SKM-1 (cell line): Measurements from ENCODE around the gene GRIA1.
"Not testable (repeated sequence)": the region's sequence is repeated elsewhere in the genome, so short reads cannot be mapped to it uniquely, and the experiment has no call there.

Experiments used
- DNase-seq: peaks from one replicate; lab custom pipeline; 2025; ENCODE audit not compliant: unreplicated experiment; lab: John Stamatoyannopoulos, UW

The GRIA1 gene

DNA sequence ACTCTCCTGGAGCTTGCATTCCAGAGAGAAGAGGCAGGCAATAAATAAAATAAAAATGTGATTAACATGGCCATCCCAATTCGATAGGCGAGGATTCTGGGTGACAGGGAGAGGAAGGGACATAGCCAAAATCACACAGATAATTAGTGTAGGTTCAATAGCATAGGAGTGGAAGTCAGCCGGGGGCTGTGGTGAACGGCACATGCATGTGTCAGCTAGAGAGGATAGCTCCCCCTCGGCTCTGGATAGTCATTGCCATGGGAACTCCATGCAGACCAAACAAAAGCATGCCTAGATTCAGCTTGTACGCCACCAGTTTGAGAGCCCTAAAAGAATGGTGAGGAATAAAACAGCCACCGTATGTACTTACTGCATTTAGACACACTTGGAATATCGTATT is 223.5 kb downstream of the GRIA1 start:
- no peak for DNase-seq

DNA sequence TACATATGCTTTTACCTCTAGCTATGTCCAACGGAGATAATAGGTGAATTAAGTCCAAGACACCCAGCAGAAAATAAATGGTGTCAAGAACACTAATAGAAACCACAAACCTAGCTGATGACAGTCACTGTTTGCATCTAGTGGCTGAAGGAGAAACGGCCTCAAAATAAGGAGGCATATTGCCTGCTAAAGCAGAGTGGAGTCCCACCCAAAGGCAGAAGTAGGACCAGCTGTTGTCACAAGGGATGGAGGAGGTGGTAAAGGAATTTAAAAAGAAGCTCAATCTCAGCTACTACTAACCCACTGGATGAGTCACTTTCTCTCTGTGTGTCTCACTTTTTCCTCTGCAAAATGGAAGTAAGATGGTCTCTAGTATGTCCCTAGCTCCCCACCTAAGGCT is 224.3 kb downstream of the GRIA1 start:
- DNase-seq, result no peak

DNA sequence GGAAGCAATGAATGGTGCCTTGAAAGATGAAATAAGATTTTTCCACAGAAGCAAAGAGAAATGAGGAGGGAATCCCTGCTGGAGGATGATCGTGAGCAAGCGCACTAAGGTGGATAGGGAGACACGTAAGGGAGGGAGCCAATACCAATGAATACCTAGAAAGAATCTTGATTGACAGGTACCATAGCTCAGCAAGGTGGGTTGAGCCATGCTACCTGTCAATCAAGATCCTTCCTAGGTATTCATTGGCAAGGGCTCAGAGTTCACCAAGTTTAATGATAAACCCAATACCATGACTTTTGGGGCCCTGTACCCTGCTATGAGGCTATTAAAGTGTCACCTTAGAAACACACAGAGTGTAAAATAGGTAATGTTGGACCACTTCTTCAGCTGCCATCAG is 226.8 kb downstream of the GRIA1 start:
- DNase-seq, result no peak

DNA sequence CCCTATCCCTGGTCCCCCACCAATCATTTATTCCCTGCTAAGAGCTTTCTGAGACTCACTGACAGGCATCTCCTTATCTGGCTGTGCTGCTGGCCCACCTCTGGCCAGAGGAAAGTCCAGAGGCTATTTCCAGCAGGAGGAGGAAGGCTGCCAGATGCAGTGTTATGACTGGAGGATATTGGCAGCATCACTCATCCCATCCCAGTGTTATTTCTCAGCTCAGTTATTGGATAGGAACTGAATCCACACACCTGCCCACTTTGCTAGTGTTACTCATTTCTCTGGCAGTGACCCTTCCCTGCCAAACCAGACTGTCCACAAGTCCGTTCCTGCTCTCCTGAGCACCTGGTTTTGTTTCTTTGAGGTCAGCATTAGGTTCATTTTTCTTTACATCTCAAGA is 228.2 kb downstream of the GRIA1 start:
- DNase-seq, result no peak

DNA sequence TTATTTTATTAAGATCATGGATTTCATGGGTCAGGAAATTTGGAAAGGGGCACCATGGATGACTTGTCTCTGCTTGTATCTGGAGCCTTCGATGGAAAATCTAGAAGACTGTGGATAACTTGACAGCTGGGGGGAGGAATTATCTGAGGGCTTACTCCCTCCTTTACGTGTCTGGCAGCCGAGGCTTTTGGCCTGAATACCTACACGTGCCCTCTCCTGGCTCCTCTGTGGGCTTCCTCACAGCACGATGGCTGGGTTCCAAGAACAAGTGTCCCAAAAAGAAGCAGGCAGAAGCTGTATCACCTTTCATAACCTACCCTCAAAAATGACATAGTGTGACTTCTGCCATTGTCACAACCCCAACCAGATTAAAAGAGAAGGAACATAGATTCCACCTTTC is 228.9 kb downstream of the GRIA1 start:
- no peak for DNase-seq

DNA sequence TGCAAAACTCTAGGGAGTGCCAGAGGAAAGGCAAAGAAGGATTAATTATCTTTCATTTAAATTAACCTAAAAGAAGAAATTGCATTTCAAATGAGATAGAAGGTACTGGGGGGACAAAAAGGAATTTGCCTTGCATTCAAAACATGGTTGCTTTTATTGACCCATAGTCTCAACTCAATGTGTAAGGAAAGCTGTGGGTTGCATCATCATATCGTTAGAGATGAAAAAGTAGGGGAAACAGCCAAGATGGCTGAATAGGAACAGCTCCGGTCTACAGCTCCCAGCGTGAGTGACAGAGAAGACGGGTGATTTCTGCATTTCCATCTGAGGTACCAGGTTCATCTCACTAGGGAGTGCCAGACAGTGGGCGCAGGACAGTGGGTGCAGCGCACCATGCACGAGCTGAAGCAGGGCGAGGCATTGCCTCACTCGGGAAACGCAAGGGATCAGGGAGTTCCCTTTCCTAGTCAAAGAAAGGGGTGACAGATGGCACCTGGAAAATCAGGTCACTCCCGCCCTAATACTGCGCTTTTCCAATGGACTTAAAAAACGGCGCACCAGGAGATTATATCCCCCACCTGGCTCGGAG is 232.6 kb downstream of the GRIA1 start:
- not testable (repeated sequence) for DNase-seq

DNA sequence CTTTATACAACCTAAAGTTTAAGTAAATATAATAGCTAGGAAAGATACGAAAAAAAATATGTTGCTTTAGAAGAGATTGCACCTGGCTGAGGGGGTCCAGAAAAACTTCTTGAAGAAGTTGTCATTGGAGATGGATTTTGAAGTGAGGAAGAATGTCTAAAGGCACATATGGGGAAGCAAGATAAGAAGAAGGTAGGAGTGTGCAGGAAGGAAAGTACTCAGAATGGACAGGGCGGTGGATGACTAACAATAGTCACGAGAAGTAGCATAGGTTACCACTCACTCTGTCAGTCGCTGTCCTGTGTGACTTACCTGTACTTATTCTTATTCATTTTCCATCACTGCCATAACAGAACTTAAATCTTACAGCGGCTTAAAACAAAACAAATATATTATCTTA is 251.6 kb downstream of the GRIA1 start:
- DNase-seq, result no peak

DNA sequence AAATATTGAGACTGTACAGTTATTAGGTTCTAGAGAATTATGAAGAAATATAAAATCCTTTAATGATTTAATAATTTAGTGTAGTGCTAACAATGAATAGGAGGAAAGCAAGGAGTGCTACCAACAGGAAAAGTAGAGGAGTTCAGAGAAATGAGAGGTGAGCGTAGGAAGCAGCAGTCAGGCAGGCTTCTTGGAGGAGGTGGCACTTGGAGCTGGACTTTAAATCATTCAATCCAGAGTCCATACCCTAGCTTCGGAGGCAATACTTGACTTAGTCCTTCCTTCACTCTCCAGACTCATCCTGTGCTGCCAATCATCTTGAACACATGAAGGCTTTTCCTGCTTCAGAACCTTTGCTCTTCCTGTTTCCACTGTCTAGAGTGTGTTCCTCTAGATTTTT is 254.3 kb downstream of the GRIA1 start:
- no peak for DNase-seq

DNA sequence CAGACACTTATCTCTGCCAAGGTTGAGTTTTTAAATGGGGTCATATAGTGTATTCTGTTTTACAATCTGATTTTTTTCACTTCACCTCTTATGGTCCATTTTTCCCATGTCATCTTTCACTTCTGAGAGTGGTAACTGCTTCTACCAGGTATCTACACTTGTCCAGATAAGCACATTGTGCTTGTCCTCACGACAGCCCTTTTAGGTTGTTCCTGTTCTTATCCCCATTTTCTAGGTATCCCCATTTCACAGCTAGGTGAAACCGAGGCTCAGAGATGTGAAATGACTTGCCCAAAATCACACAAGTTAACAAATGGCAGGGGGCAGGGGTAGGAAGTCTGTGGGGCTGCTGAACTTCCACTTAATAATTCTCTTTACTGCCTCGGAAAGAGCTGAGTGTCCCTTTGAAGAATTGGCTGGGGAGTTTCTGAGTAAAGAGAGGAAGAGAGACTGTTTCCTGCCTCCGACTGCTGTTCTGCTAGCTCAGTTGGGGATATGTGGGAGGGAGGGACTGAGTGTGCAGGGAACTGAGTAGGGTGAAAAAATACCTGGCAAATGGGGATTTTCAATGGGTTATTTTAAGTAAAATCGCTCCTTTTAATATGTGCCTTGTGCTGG is 255.4 kb downstream of the GRIA1 start:
- DNase-seq, result no peak

DNA sequence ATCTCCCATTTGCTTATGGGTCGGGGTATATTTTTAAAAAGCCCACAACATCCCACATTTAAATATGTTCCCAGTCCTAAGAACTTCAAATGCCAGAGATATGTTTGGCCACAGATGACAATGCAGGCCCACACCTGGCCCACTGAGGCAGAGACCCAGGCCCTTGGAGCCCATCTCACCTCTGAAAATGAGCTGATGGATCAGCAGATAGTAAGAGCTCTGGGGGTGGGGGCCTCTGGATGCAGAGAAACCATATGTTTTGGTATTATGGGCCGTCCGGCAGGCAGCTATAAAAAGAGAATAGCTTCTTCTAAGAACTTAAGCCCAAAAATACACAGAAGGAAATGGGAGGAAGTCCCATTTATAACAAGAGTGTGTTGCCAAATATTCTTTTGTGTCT is 256.0 kb downstream of the GRIA1 start:
- no peak for DNase-seq

DNA sequence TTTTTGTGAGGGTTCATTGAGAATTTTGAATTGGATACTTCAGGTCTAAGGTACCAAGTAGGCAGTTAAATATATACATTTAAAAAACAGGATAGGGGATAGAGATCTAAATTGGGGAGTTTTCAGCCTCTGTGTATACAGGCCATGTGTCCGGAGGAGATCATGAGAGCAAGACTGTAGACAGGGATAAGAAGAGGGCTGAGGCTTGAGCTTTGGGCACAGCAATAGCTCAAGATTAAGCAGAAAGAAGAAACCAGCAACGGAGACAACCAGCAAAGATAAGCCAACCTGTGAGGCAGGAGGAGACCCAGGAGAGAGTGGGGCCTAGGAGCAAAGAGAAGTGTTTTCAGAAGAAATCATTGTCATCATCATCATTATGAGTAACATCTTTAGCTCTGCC is 258.4 kb downstream of the GRIA1 start:
- no peak for DNase-seq

DNA sequence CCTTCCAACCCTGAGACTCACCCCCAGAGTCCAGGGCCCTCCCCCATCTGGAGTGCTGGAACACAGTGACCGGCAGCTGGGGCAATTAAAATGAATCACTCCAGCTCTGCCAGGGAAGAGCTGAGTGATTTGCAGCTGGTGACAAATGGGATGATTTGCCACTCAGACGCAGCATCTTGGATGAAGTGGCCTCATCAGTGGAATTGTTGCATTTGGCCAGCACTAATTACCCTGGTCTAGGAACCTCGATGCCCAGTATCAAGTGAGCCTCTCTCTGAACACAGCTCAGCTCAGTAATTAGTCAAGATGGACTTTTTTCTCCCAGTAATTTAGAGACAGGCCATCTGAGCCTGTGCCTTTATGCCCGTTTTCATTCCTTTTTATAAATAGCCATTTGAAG is 259.5 kb downstream of the GRIA1 start:
- DNase-seq, result no peak

DNA sequence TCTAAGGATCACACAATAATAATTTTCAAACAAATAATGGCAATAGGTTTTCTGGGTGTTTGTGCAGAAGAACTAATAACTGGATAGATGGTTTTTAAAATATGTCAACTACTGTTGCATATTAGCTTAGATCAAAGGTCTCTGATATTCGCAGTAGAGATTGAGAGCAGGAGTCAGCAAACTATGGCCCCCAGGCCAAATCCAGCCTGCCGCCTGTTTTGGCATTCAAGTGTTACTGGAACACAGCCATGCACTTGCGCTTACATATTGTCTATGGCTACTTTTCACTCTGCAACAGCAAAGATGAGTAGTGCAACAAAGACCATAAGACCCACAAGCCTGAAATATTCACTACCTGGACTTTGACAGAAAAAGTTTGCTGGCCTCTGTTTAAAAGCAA is 260.8 kb downstream of the GRIA1 start:
- no peak for DNase-seq

DNA sequence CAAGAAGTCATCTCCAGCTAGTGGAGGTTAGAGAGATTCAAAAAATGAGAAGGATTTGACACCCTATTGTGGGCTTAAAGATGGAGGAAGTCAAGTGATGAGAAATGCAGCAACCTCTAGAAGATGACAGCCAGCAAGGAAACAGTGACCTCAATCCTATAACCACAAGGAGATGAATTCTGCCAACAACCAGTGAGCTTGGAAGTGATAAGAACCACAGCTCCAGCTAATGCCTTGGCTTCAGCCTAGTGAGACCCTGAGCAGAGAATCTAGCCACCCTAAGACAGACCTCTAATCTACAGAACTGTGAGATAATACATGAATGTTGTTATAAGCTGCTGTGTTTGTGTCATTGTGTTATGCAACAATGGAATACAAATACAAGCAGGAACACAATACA is 262.4 kb downstream of the GRIA1 start:
- DNase-seq, result no peak

DNA sequence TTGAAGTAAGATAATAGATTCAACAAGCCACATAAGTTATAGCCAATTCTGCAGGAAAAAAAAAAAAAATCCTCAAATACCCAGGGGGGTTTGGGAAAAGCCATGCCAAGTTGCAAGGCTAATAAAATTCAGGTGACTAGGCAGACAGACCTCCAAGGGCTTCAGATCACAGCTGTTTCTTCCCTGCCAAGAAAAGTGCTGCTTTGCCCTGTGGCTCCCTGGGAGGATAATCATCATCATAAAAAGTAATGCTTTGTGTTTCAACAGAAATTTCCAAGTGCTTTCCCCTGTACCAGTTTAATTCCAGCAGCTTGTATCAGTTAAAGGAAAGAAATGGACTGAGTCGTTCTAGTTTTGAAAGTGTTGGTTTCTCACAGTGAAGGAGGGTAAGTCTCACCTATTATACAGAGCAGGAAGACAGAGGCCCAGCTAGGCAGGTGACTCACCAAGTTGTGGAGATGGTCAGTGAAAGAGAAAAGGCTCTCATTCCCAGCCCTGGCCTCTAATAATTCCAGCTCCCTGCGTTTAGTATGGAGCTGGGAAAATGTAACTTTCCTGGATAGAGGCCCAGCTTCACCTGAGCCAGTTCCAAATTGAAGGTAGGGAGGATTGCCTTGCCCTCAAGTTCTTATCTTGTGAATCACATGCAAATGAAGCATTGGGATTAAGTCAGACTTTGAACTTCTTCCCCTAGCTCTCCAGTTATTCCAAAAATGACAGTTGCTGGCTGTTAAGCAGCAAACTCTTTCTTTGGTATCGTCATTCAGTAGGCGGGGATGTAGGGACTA is 263.4 kb downstream of the GRIA1 start:
- no peak for DNase-seq

DNA sequence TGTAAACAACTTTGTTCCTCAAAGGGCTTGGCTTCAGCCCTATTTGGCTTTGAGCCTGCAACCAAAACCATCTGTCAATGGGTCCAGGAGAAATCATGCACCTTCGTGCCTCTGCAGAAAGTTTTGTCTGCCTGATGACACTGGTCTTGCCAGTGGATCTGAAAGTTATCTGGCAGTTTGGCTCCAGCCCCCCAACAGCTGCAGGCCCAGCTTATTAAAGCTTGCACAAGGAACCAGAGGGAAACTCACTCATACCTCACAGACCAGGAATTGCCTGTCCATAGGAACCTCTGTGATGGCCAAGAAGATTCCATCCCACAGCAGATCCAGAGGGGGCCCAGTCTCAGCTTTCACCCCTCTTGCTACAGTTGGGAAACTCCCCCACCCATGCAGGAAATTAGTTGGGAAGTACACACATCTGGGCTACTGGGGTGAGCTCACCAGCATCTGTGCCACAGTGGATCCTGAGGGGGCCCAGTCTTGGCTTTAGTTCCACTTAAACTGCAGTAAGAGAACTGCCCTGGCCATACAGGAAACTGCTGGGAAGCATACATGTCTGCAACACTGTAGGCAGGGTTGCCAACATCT is 265.5 kb downstream of the GRIA1 start:
- no peak for DNase-seq

DNA sequence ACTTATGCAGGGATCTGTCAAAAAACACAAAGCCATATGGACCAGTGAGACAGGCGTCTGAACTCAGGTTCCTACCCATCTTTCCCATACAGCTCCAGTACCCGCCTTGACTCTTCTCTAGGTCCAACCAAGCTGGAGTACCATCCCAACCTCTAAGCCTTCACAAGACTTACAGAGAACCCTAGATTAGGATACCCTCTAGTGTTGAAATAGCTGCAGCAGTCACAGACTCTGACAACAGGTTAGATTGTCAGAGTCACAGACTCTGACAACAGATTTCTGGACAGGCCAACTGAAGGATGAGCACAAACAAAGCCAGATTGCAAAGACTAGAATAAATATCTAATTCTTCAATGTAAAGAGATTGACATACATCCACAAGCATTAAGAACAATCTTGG is 266.1 kb downstream of the GRIA1 start:
- no peak for DNase-seq

DNA sequence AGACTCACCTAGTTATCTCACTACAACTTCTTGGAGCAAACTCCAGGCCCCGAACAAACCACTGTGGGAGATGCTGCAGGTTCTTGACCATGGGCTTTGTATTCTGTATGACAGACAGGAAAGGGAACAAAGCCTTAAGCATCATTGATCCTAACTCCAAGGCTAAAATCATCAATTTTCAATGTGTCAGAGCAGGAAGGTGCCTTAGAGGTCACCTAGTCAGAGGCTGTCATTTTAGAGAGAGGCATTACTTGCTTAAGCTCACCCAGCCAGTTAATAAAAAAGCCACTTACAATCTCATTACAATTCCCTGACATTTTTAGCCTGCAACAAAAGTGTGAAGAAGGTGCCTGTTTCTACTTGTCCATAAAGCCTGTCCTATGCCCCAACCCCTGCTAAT is 275.5 kb downstream of the GRIA1 start:
- no peak for DNase-seq

DNA sequence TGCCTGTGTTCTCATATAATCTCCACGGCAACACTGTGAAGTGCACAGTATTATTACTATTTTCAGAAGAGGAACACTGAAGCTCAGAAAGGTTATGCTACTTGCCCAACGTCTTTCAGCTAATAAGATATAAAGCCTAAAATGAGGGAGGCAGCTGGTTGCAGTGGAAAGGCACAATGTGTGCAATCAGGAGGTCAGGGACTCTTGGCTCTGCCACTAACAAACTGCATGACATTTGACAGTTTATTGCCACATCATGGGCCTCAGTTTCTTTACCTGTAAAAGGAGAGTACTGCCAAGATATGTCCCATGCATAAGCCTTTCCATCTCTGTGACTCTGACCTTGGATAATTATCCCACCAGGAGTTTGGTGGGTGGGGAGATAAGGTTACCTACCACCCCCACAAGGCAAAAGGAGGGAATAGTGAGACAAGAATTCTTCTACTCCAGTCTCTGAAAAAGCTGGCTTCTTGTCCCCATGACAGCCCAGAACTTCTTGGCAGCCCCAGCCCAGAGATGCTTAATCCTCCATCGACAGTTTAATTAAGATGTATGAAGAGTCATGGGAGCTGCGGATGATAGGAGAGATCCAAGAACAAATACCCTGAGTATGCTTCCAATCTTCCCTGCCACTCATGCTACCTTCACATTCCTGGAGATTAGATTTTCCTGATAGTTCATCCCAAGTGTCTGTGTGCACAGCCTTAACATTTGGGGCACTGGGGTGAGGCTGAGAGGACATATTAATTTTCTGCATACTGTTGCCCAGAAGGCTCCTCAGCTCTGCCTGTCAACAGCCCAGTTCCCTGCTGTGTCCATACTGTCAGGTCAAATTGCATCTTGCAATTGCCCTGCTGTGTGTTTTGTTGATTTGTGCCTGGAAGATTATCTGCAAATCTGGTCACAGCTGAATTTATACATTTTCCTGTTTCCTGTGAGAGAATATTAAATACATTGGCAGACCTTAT is 277.0 kb downstream of the GRIA1 start:
- DNase-seq, result no peak

DNA sequence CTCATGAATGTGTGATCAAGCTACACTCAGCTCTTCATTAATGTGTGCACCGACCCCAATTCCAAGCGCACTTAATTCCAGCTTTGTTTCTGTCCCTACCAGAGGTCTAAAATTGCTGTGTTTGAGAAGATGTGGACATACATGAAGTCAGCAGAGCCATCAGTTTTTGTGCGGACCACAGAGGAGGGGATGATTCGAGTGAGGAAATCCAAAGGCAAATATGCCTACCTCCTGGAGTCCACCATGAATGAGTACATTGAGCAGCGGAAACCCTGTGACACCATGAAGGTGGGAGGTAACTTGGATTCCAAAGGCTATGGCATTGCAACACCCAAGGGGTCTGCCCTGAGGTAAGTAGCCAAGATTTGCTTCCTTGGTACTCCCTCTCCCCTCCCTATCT is 279.6 kb downstream of the GRIA1 start:
- no peak for DNase-seq

DNA sequence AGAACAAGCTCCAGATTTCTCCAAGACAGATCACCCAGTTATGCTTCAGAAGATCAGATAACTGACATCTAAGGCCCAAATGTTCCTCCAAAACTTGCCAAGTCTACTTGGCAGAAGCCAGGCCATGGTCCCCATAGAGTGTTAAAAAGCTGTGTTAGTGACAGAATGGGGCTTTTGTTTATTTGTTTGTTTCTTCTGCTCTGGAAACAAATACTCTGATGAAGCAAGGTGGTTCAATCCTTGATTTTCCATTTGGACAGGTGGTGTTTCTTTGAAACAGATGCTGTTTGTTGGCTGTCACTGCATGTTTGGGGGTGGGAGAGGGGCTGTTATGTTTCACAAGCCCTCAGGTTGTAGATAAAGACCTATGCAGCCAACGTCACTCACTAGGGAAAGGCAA is 284.2 kb downstream of the GRIA1 start:
- no peak for DNase-seq
